Measurements from ENCODE around the gene LIMCH1.

Gene LIMCH1

DNA sequence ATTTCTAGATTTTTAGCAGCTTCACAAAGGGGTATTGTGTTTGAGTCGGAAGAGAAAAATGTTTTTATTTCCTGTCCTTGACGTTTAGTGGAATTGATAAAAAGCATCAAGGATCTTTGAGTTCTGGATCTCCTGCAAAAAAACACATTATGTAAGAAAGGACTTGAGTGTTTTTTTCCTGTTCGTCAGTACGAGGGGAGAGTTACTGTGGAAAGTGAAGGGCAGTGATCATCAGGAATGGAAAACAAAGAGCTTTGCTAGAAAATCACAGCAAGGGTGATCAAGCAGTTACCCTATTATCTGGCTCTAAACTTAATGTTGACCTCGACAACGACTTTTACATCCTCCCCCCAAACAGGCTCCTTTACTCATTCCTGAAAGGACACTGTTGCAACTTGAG lies 7.3 kb downstream of the LIMCH1 start:
- no peak overlapping the region for H3K4me3 ChIP-seq (ENCODE audit: low read depth, low read length)
- no peak for DNase-seq (ENCODE audit: low read depth)
- no peak for TF ChIP-seq CTCF (conservative IDR thresholded peaks at IDR 0.05; ENCODE audit: low read depth, low read length)

GRCh38 chr4:41546638-41547037 lies 8.7 kb downstream of the LIMCH1 start:
- no peak overlapping the region for H3K4me3 ChIP-seq (ENCODE audit: low read depth, low read length)
- no peak for DNase-seq (ENCODE audit: low read depth)
- no peak for TF ChIP-seq CTCF (conservative IDR thresholded peaks at IDR 0.05; ENCODE audit: low read depth, low read length)

DNA sequence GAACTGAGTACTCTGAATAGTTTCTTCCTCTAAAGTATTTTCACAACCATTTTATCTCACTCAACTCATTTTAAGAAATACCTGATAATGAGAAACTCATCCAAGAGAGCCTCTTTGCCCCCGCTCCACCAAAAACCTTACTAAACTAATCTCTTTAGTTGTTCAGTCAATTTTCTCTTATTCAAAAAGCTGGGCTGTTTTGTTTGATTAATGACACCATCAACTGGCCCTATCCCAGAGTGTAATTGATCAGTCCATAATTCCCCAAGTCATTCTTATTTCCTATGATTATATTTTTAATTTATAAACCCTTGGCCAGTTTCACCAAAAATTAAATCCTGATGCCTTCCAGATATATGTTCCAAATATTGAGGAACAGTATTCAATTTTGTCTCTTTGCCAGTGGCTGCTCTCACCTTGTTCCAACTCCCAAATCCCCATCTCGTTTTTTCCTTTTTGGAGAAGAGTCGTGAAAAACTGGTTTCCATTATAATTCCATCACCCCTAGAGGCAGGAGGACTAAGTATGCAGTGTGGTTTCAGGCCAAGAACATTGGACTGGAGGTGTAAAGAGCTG lies 10.4 kb downstream of the LIMCH1 start:
- TF ChIP-seq CTCF (conservative IDR thresholded peaks at IDR 0.05; ENCODE audit: low read depth, low read length): no peak
- H3K4me3 ChIP-seq (ENCODE audit: low read depth, low read length): no peak overlapping the region
- no peak for DNase-seq (ENCODE audit: low read depth)

- DNase-seq (ENCODE audit: low read depth): no peak
- TF ChIP-seq CTCF (conservative IDR thresholded peaks at IDR 0.05; ENCODE audit: low read depth, low read length): no peak
- H3K4me3 ChIP-seq (ENCODE audit: low read depth, low read length): no peak overlapping the region
These were observed 11.5 kb downstream of the LIMCH1 start for GRCh38 chr4:41549478-41549877.

DNA sequence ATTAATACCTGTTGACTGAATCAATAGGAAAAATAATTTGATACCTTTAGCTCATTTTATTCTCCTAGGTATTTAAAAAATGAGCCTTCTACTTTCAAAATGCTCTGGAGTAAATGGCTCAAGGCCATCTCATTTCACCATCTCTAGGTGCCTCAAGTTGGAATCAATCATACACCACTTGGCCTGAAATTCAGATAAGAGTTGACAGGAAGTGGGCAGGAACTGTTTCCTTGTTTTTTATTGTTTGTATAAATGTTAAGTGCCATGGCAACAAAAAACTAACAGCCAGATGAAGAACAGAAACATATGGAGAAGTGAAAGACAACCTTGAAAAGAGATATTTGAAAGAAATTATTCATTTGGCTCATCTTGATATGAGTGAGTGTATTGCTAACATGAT lies 12.4 kb downstream of the LIMCH1 start:
- no peak overlapping the region for H3K4me3 ChIP-seq (ENCODE audit: low read depth, low read length)
- no peak for DNase-seq (ENCODE audit: low read depth)
- no peak for TF ChIP-seq CTCF (conservative IDR thresholded peaks at IDR 0.05; ENCODE audit: low read depth, low read length)

DNA sequence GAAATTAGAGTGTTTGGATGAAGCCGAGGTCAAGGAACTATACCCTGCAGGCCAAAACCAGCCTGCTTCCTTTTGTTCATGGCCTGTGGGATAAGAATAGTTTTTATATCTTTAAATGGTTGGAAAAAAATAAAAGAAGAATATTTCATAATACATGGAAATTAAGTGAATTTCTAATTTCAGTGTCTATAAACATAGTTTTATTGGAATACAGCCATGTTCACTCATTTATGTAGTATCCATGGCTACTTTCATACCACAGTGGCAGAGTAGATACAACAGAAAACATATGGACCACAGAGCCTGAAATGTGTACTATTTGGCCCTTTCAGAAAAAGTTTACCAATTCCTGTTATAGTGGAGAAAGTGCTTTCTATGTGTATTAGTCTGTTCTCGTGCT lies 13.6 kb downstream of the LIMCH1 start:
- DNase-seq (ENCODE audit: low read depth): no peak
- TF ChIP-seq CTCF (conservative IDR thresholded peaks at IDR 0.05; ENCODE audit: low read depth, low read length): no peak
- no peak overlapping the region for H3K4me3 ChIP-seq (ENCODE audit: low read depth, low read length)

DNA sequence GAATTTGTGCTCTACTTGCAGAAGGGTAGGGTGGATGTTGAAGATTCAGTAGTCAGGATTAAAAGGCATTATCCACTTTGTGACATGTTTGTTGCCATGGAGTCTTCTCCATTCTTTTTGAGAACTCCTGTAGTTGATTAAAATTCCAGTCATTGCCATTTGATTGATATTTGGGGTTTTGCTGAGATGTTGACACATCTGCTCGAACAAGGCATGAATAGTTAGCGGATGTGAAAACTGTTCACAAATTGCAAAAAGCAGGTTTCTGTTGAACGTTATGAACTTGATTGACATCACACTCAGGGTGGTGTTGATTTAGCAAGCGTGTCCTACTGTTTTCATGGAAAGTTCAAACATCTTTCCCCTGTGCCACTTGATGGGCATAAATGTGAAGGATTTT lies 16.9 kb downstream of the LIMCH1 start:
- no peak for DNase-seq (ENCODE audit: low read depth)
- TF ChIP-seq CTCF (conservative IDR thresholded peaks at IDR 0.05; ENCODE audit: low read depth, low read length): no peak
- H3K4me3 ChIP-seq (ENCODE audit: low read depth, low read length): no peak overlapping the region
